COLO829 (cell line): ENCODE data around the gene EFCC1.

Source experiments
- DNase-seq: peaks from one replicate; pipeline ENCODE4 v3.0.0; 2012; ENCODE audit warnings: low spot score

EFCC1 gene

DNA sequence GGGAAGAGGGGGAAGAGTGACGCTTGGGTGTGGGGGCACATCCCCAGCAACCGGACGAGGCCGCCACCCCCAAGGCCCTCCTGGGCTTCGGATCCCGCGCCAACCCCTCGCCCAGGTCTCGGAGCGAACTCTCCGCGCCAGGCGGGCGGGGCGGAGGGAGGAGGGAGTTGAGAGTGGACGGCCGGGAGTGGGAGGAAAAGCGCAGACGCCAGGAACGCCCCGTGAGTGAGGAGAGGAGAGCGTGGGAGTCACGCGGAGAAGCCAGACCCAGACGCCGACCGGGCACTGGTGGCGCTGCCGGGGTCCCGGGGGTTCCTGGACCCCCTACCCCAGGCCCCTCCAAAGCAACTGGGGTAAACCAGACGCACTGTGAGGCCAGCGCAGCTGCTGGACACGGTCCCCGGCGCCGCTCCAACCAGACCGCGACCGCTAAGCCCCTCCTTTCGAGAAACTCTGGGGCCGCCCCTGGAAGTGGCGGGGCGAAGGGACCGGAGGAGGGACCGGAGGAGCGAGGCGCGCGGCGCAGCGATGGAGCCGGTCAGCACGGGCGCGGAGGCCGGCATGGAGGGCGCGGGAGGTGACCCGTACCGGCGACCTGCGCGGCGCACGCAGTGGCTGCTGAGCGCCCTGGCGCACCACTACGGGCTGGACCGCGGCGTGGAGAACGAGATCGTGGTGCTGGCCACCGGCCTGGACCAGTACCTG lies at the start of gene EFCC1:
Gene EFCC1, plus strand, starts transcription at position 204 of the 705 bp plus-strand sequence. Its CDS starts 325 bp downstream, at position 529.
- no peak for DNase-seq

DNA sequence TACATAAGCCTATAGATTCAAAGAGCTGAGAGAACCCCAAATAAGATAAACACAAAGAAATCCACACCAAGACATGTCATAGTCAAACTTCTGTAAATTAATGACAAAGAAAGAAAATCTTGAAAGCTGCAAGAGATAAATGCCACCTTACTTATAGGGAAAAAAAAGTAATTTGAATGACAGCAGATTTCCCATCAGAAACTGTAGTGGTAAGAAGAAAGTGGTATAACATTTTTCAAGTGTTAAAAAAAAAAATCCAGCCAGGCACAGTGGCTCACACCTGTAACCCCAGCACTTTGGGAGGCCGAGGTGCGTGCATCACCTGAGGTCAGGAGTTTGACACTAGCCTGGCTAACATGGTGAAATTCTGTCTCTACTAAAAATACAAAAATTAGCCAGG lies 44.7 kb upstream of the EFCC1 start:
- DNase-seq: no peak

DNA sequence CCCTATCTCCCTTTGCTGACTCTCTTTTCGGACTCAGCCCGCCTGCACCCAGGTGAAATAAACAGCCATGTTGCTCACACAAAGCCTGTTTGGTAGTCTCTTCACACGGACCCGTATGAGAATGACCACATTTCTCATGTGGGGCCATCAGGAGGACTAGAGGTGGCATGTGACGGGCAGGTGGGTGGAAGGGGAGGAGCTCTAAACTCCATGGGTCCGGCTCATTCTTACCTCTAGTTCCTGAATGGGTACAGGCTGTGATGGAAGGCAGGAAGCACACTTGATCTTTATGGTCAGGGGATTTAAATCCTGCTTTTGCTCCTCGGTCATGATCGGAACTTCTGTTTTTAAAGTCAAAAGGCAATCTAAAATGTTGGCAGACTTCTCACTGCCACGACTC lies 35.8 kb upstream of the EFCC1 start:
- DNase-seq: no peak

DNA sequence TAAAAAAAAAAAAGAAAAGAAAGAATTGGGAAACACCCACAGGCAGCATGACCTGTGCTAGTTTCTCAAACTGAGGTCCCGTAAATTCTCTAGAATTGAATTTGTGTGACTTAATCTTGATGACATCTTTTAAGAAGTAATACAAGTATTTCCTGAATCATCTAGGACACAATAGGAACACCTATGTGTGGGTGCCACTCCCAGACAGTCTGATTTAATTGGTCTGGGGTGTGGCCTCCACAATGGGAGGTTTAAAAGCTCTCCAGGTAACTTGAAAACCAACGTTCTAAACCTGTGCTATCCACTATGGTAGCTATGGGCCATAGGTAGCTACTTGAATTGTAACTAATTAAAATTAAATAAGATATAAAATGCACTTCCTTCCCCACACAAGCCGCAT lies 35.3 kb upstream of the EFCC1 start:
- DNase-seq: no peak

- DNase-seq: no peak
Measured at GRCh38 chr3:128967748-128968355, 33.3 kb upstream of the EFCC1 start.

GRCh38 chr3:128969993-128970739 lies 30.9 kb upstream of the EFCC1 start:
- DNase-seq: peak; percentile 45

GRCh38 chr3:128970740-128971047 lies 30.4 kb upstream of the EFCC1 start:
- no peak for DNase-seq

- no peak for DNase-seq
Measured at GRCh38 chr3:128971421-128972100, 29.5 kb upstream of the EFCC1 start.

GRCh38 chr3:128973988-128974564 lies 27.0 kb upstream of the EFCC1 start:
- no peak for DNase-seq

DNA sequence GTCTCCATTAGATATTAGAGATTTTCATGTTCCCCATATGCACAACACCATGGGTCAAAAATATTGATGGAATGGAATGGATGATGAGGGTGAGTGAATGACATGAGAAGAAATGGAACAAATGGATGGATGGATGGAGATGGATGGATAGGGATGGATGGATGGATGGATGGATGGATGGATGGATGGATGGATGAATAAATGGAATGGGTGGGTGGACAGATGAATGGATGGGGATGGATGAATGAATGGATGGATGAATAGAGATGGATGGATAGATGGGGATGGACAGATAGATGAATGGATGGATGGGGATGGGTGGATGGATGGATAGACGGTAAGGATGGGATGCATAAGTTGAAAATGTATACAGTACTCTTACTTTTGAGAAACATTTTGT lies 25.8 kb upstream of the EFCC1 start:
- DNase-seq: no peak

- no peak for DNase-seq
Measured at GRCh38 chr3:128983293-128984069, 17.6 kb upstream of the EFCC1 start.

GRCh38 chr3:128984596-128984995 lies 16.5 kb upstream of the EFCC1 start:
- DNase-seq: no peak

- DNase-seq: no peak
Measured at GRCh38 chr3:128987302-128988100, 13.6 kb upstream of the EFCC1 start.

DNA sequence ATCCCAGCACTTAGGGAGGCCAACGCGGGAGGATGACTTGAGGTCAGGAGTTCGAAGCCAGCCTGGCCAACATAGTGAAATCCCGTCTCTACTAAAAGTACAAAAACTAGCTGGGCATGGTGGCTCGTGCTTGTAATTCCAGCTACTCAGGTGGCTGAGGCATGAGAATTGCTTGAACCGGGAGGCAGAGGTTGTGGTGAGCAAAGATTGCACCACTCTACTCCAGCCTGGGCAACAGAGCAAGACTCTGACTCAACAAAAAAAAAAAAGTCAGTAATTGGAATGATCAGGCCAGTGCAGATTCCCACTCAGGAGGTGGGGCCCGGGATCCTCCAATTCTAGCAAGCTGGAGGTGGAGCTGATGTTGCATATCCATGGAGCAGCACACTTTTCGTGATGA lies 12.8 kb upstream of the EFCC1 start:
- DNase-seq: no peak

DNA sequence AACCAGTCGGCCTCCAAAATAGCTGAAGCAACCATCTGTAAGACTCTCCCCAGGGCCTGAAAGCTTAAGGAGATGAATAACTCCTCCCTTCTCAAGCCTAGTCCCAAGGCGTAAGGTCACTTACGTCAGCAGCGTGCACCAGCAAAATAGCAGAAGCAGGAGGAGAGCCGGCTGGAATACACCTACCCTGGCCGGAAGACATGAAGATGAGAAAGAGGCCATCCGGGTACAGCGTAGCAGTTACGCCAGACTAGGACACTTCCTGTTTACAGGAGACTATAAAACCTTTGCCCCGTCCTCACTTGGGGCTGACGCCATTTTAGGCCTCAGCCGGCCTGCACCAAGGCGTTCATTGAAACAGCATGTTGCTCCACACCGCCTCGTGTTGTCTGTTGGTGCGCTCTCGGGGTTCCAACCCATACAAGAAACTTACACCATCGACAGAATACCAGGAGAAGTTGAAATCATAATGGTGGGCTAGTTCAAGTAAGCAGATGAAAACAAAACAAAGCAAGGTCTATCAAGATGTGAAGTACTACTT lies 9.7 kb upstream of the EFCC1 start:
- DNase-seq: no peak

GRCh38 chr3:128992926-128993460 lies 8.1 kb upstream of the EFCC1 start:
- no peak for DNase-seq

GRCh38 chr3:128993461-128994172 lies 7.5 kb upstream of the EFCC1 start, which contains the start of gene CFAP92:
CFAP92 (minus strand) TSS chr3:128994076; CDS start chr3:128993304, 772 bp downstream.
- DNase-seq: peak; percentile 59

DNA sequence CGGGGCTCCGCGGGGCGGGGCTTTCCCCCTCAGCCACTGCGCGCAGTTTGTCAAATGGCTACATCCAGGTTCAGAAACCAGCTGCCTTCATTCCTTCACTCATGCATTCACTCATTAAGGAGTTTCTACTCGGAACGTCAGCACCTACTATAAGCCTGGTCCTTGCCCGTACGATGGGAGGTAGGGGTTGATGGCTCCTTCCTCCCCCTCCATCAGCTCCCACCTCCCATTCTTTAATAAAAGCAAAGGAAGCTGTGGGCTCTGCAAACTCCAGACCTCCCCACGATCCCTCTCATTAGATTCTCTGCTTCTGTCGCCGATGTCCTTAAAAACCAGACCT lies 7.0 kb upstream of the EFCC1 start:
- no peak for DNase-seq
